NCI-H2107 treated with DMSO at 0.1 percent for 48 hours (cell line): ENCODE results near the gene KIAA1671.

Experiments used
- DNase-seq: peaks from one replicate; lab custom pipeline; 2025; ENCODE audit not compliant: unreplicated experiment; lab: John Stamatoyannopoulos, UW

KIAA1671 gene

DNA sequence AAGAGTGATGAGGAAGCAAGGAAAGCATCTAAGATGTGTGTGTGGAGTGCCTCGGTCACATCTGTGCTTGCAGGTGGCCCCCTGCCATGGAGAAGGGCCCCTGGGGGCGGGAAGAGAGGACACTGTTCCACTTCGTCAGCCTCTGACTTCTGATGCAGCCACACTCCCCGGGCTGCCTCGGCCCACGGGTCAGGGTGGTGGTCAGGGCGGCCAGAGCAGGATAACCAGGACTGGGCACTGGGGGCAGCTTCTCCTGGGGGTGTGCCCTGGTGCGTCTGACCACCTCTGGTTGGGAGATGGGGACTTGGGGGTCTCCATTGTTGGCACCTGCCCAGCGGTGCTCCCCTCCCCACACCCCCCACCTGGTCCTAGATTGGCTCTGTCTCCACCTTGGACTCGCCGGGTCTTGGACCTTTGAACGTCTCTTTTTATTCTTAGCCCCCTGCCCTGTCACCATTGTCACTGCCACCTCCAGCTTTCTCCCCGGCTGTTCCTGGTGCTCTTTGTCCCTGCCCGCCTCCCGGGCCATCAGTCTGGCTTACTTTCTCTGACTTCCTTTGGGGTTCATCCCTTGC is 114.4 kb downstream of the KIAA1671 start:
- DNase-seq: no peak

GRCh38 chr22:25067851-25068421 is 115.4 kb downstream of the KIAA1671 start:
- peak; percentile 84 for DNase-seq

GRCh38 chr22:25068707-25069106 is 116.2 kb downstream of the KIAA1671 start:
- DNase-seq: no peak

GRCh38 chr22:25069426-25069757 is 116.9 kb downstream of the KIAA1671 start:
- no peak for DNase-seq

GRCh38 chr22:25069758-25070481 is 117.4 kb downstream of the KIAA1671 start:
- no peak for DNase-seq

- DNase-seq: no peak
Observed at GRCh38 chr22:25070956-25071355, 118.4 kb downstream of the KIAA1671 start.

- no peak for DNase-seq
Observed at GRCh38 chr22:25071720-25072119, 119.2 kb downstream of the KIAA1671 start.

DNA sequence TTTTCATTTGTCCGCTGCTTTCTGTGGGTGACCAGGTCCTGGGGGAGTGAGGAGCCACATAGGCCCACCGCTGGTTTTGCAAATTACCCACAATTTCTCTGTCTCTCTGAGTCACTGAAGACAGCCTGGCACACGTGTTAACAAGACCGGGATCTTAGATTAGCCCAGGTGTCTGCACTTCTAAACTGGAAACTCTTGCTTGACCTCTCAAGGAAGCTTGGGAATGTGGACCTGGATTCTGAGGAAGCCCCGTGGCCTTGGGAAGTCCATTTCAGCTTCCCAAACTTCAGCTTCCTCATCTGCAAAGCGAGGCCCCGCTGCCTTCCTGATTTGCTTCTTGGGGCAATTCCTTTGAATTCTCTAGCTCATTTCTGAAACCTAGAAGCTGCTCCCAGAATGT is 119.9 kb downstream of the KIAA1671 start:
- DNase-seq: no peak

GRCh38 chr22:25076336-25076735 is 123.8 kb downstream of the KIAA1671 start:
- DNase-seq: no peak

- no peak for DNase-seq
Observed at GRCh38 chr22:25077056-25077455, 124.5 kb downstream of the KIAA1671 start.

DNA sequence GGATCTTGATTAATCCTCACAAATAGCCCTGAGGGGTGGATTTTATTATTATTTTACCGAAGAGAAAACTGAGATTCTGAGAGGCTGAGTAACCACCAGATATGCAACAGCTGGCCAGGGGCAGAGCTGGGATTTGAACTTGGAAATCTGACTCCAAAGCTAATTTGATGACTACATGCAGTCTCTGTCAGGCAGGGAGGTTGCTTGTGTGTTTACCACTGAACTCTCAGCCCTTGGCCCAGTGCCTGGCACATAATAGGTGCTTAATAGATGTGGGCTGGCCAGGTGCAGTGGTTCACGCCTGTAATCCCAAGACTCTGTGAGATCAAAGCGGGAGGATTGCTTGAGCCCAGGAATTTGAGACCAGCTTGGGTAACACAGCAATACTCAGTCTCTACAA is 125.4 kb downstream of the KIAA1671 start:
- DNase-seq: no peak

DNA sequence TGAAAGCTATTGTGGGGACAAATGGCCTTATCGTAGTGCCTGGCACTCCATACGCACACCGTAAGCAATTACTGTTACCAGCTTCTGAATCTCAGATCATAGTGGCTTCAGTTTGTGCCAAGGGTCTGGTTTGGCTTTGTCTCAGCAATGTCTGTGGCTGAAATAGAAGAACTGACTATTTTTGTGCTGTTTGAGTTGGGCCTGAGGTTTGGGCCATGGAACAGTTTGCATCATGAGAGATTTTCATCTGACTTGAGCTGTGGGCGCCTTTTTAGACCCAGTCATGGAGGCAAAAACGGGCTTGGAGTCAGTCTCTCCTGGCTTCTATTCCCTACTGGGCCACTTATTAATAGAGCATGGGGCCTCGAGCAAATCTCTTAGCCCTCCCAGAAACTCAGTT is 126.1 kb downstream of the KIAA1671 start:
- DNase-seq: no peak

GRCh38 chr22:25080855-25081254 is 128.3 kb downstream of the KIAA1671 start:
- DNase-seq: no peak

- no peak for DNase-seq
Observed at GRCh38 chr22:25081409-25081824, 128.9 kb downstream of the KIAA1671 start.

GRCh38 chr22:25082096-25082495 is 129.6 kb downstream of the KIAA1671 start:
- no peak for DNase-seq

DNA sequence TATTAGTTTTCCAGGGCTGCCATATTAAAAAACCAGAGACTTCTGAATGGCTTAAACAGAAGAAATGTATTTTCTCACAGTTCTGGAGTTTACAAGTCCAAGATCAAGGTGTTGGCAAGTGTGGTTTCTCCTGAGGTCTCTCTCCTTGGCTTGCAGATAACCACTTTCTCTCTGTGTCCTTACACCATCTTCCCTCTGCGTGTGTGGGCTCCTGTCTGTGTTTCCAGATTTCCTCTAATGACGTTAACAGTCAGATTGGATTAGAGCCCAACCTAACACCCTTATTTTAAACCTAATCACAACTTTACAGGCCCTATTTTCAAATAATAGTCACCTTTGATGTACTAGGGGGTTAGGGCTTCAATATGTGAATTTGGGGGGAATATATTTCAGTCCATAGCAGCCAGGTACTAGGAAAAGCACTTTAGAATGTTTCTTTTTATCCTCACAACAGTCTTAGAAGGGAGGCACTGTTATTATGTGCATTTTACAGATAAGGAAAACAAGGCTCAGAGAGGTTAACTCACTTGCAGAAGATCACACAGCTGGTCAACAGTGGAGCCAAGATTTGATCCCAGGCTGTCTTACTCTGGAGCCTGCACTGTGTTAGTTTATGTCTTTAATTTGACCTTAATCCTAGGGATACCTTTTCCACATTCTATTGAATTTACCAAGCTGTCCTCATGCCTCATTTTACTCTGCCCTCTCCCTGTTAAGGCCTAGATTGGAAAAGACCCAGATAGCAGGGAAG is 130.7 kb downstream of the KIAA1671 start:
- DNase-seq: no peak

- DNase-seq: no peak
Observed at GRCh38 chr22:25083807-25084200, 131.3 kb downstream of the KIAA1671 start.

GRCh38 chr22:25084405-25085107 is 132.0 kb downstream of the KIAA1671 start:
- no peak for DNase-seq

DNA sequence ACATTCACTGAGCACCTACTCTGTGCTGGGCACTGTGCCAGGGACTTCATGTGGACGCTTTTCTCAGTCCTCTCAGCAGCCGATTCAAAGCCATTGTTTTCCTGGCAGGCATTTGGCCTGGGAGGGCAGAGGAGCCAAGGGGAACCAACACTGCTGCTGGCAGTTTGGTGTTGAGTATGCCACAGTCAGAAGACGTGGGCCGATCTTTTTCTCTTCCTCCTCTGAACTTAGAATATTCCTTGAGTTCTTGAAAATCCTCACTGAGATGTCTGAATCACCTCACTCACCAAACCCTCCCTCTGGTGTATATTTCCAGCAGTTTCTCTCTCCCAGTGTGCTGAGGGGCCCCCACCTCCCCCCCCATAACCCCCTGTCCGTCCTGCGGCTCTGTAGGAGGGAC is 132.6 kb downstream of the KIAA1671 start:
- DNase-seq: no peak

DNA sequence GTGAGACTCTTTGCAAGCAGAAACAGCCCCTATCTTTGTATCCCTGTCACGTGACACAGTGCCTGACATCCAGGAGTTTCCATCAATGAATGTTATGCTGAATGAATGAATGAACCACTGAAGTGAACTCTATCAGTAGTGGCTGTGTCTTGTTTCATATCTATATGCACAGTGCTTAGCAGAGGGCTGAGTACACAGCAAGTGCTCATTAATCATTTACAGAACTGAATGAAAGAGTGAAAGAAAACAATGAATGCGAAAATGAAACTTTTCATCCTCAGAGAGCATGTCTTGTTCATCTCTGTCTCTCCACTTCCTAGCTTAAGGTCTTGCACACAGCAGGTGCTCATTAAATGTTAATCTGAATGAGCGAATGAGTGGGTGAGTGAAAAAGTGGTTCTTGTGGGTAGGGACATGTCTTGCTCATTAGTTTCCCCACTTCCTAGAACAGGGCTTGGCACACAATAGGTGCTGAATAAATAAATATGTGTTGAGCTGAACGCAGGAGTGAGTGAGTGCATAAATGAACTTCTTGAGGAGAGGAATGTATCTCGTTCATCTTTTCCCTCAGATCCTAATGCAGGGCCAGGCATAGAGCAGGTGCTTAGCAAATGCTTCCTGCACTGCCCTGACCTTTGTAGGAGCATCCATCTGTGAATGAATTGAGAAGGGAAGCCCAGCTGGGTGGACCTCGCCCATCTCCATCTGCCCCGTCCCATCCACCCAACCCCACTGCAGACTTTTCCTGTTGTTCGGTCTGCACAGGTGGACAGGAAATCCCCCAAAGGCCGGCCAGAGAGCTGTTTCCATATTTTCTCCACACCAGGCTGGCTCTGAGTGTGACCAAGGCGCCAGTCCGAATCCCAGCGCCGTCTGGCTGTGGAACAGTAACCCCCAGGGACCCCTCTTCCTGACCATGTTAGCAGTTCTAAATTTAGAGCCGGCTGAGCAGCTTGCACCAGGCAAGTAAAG is 133.7 kb downstream of the KIAA1671 start:
- no peak for DNase-seq
